ENCODE data around the gene FAS. TPM values are rescaled to one million over a fixed set of nuclear protein-coding genes. Genes with fewer than 3 reads are reported as not detected.

The FAS gene
- total RNA-seq, 1 experiment from 2014 or later = 9.3 TPM

GRCh38 chr10:89053555-89053954 is 63.0 kb downstream of the FAS start:
- no TSS peak for BruUV-seq (replicated peaks)
- CTCF ChIA-PET = no interaction called here
- no peak for DNase-seq (ENCODE audit: low read depth, low spot score)
- H3K27me3 ChIP-seq (ENCODE audit: insufficient read depth, low read length) = no peaks in the 10 kb centered on the region
- intact Hi-C loops (cut with micrococcal nuclease) = no loop called here
- H3K9me2 ChIP-seq (ENCODE audit: insufficient read depth) = no peaks in the 10 kb centered on the region
- no peaks in the 10 kb centered on the region for H3K79me2 ChIP-seq (ENCODE audit: insufficient read depth, low read length)
- no peak overlapping the region for H3K4me2 ChIP-seq (ENCODE audit: low read length)
- no peak overlapping the region for H2AFZ ChIP-seq (ENCODE audit: low read depth, low read length, poor library complexity, severe bottlenecking)
- RAD21 ChIA-PET (ENCODE audit: low non-redundant PET in 1 of 2, low total read pairs in 2 of 2, uncharacterized antibody in 2 of 2, unreplicated experiment in 2 of 2) = no interaction called here
- no peak for ATAC-seq
- no peak overlapping the region for H3K4me3 ChIP-seq (replicated peaks in 1 of 2; ENCODE audit: low read depth in 1 of 2, low read length in 2 of 2)
- H3K9ac ChIP-seq (ENCODE audit: low read length) = no peak overlapping the region
- H3K27ac ChIP-seq (ENCODE audit: low read depth, low read length) = no peak overlapping the region
- no peaks in the 10 kb centered on the region for H3K9me3 ChIP-seq (ENCODE audit: control insufficient read depth in 1 of 2, insufficient read depth in 1 of 2, low read depth in 1 of 2, low read length in 2 of 2)
- H3K36me3 ChIP-seq (ENCODE audit: control insufficient read depth in 1 of 2, insufficient read depth in 2 of 2, low read length in 2 of 2) = no peaks in the 10 kb centered on the region
- no peak for TF ChIP-seq REST (IDR thresholded peaks at IDR 0.05; ENCODE audit: low read depth)
- no peak for TF ChIP-seq EZH2 (IDR thresholded peaks at IDR 0.05)
- no peak for TF ChIP-seq ZNF274 (IDR thresholded peaks at IDR 0.05; ENCODE audit: low read depth, low read length)
- TF ChIP-seq EZH2phosphoT487 (IDR thresholded peaks at IDR 0.05; ENCODE audit: borderline replicate concordance) = no peak
- TF ChIP-seq CTCF (IDR thresholded peaks at IDR 0.05 in 2 of 3, conservative IDR thresholded peaks at IDR 0.05 in 1 of 3; ENCODE audit: borderline replicate concordance in 1 of 3, insufficient read depth in 1 of 3, low read depth in 2 of 3, low read length in 2 of 3) = no peak
- no peak for TF ChIP-seq YY1 (IDR thresholded peaks at IDR 0.05; ENCODE audit: extremely low read depth, insufficient replicate concordance, low read depth, low read length)
- no peak for TF ChIP-seq FOSL1 (IDR thresholded peaks at IDR 0.05; ENCODE audit: low read depth)
- TF ChIP-seq CBX3 (IDR thresholded peaks at IDR 0.05; ENCODE audit: low read depth) = no peak
- TF ChIP-seq ATF3 (IDR thresholded peaks at IDR 0.05) = no peak
- TF ChIP-seq RAD21 (IDR thresholded peaks at IDR 0.05; ENCODE audit: low read depth) = no peak
- H4K20me1 ChIP-seq (ENCODE audit: insufficient read depth) = no peaks in the 10 kb centered on the region
- H3K4me1 ChIP-seq (ENCODE audit: control insufficient read depth in 1 of 2, insufficient read depth in 2 of 2, low read length in 2 of 2) = no peaks in the 10 kb centered on the region
- POLR2A ChIA-PET = no interaction called here

All from HCT116 (cell line).